Stimulated activated naive B cell treated with anti-CD40 and anti-IgM and Interleukin-4, amounts not matched to agents 10 μg/mL and 1 μg/mL and 100 μg/mL, for 72 hours (primary cell): Measurements from ENCODE around the gene FANCD2.
A peak's percentile ranks its signal among the peaks of the same experiment; 100 is the strongest.

Source experiments
- ATAC-seq, 2 donors: fragments of 150-1000 bp; cut with Tn5 transposase; replicated peaks; 2 replicates each; pipeline ENCODE4 v1.10.0; 2021; ENCODE audit warnings: moderate library complexity in 1 of 2
- DNase-seq: peaks from one replicate; pipeline ENCODE4 v3.0.0; 2021
- H3K27ac Mint-ChIP-seq: one replicate; pipeline ENCODE4 v1.8.0; 2022; ENCODE audit warnings: mild to moderate bottlenecking, mixed read lengths
- H3K27me3 Mint-ChIP-seq, 2 donors: one replicate each; pipeline ENCODE4 v1.8.0; 2022; ENCODE audit warnings: mixed read lengths in 2 of 2
- H3K36me3 Mint-ChIP-seq, 2 donors: one replicate each; pipeline ENCODE4 v1.8.0; 2022; ENCODE audit warnings: mixed read lengths in 2 of 2, mild to moderate bottlenecking in 1 of 2
- H3K4me1 Mint-ChIP-seq, 2 donors: one replicate each; pipeline ENCODE4 v1.8.0; 2022; ENCODE audit warnings: mixed read lengths in 2 of 2, mild to moderate bottlenecking in 1 of 2
- H3K4me3 Mint-ChIP-seq, 2 donors: one replicate each; pipeline ENCODE4 v1.8.0; 2022; ENCODE audit warnings: mild to moderate bottlenecking in 2 of 2, mixed read lengths in 2 of 2, moderate library complexity in 1 of 2
- H3K9me3 Mint-ChIP-seq, 2 donors: one replicate each; pipeline ENCODE4 v1.8.0; 2022; ENCODE audit warnings: mixed read lengths in 2 of 2, mild to moderate bottlenecking in 1 of 2

FANCD2 gene

DNA sequence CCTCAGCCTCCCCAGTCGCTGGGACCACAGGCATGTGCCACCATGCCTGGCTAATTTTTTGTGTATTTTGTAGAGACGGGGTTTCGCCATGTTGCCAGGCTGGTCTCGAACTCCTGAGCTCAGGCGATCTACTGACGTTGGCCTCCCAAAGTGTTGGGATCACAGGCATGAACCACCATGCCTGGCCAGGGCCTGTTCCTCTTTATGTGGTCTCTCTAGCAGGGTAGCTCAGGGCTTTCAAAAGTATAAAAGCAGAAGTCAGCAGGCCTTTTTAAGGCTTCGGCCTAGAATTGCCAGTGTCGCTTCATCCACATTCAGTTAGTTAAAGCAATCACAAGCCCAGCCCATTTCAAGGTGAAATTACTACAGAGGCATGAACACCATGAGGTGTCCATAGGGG lies 123.0 kb downstream of the FANCD2 start:
- H3K9me3 Mint-ChIP-seq, result peaks cover 0 to 3% of the 10 kb centered on the region in 2 donors
- ATAC-seq, result peak; percentile 61 to 96
- peaks cover 24 to 34% of the 10 kb centered on the region in 2 donors for H3K36me3 Mint-ChIP-seq
- peaks cover 16 to 37% of the 10 kb centered on the region in 2 donors for H3K4me1 Mint-ChIP-seq
- no peak for DNase-seq
- peak overlapping the region; percentile 21 to 70 for H3K4me3 Mint-ChIP-seq
- H3K27ac Mint-ChIP-seq, result peak overlapping the region; percentile 73
- no peaks in the 10 kb centered on the region for H3K27me3 Mint-ChIP-seq

- peaks cover 25 to 32% of the 10 kb centered on the region in 2 donors for H3K36me3 Mint-ChIP-seq
- ATAC-seq, result no peak
- no peak for DNase-seq
- peaks cover 11 to 27% of the 10 kb centered on the region in 2 donors for H3K4me1 Mint-ChIP-seq
- H3K27me3 Mint-ChIP-seq, result no peaks in the 10 kb centered on the region
- H3K9me3 Mint-ChIP-seq, result peaks cover 0 to 3% of the 10 kb centered on the region in 2 donors
- no peak overlapping the region for H3K27ac Mint-ChIP-seq
- no peak overlapping the region for H3K4me3 Mint-ChIP-seq
These were observed 124.8 kb downstream of the FANCD2 start for GRCh38 chr3:10150987-10151386.
